GM12892 (cell line): ENCODE data around the gene NPIPA1.
"Not testable (repeated sequence)": the region's sequence is repeated elsewhere in the genome, so short reads cannot be mapped to it uniquely, and the experiment has no call there.

ENCODE experiments used
- POLR2A ChIP-seq: IDR thresholded peaks from 2 replicates; pipeline ENCODE4 v1.6.1; 2011; ENCODE audit warnings: low read depth, low read length, control low read depth
- TAF1 ChIP-seq: IDR thresholded peaks from 2 replicates; pipeline ENCODE4 v1.6.1; 2011; ENCODE audit warnings: low read depth, mild to moderate bottlenecking, control low read depth, low read length, borderline replicate concordance

GRCh38 chr16:14912588-14912987 is 24.7 kb upstream of the NPIPA1 start:
- TF ChIP-seq TAF1, POLR2A: not testable (repeated sequence)
